Measurements from ENCODE around the gene TGFBR3.

Gene TGFBR3

GRCh38 chr1:91680556-91681155 is 205.3 kb downstream of the TGFBR3 start:
- no peak for TF ChIP-seq CTCF (IDR thresholded peaks at IDR 0.05; ENCODE audit: poor library complexity, severe bottlenecking)
- H3K9me3 ChIP-seq (ENCODE audit: severe bottlenecking): no peaks in the 10 kb centered on the region
- no peak for ATAC-seq (ENCODE audit: low read depth)
- no peaks in the 10 kb centered on the region for H3K36me3 ChIP-seq (ENCODE audit: low read depth)
- H3K27me3 ChIP-seq (ENCODE audit: insufficient read depth, poor library complexity, severe bottlenecking): no peaks in the 10 kb centered on the region
- H3K4me3 ChIP-seq (ENCODE audit: severe bottlenecking): no peak overlapping the region
- no peak for DNase-seq (ENCODE audit: low spot score)
- no peaks in the 10 kb centered on the region for H3K4me1 ChIP-seq (ENCODE audit: insufficient read depth, poor library complexity, severe bottlenecking)
- H3K27ac ChIP-seq (ENCODE audit: poor library complexity, severe bottlenecking): no peak overlapping the region

- TF ChIP-seq CTCF (IDR thresholded peaks at IDR 0.05; ENCODE audit: poor library complexity, severe bottlenecking): no peak
- no peak for DNase-seq (ENCODE audit: low spot score)
- no peak for ATAC-seq (ENCODE audit: low read depth)
- Histone ChIP-seq H3K4me1 (ENCODE audit: insufficient read depth, poor library complexity, severe bottlenecking) (no peaks in the 10 kb centered on the region), H3K4me3 (ENCODE audit: severe bottlenecking) (no peak overlapping the region), H3K9me3 (ENCODE audit: severe bottlenecking) (no peaks in the 10 kb centered on the region), H3K36me3 (ENCODE audit: low read depth) (no peaks in the 10 kb centered on the region), H3K27ac (ENCODE audit: poor library complexity, severe bottlenecking) (no peak overlapping the region), H3K27me3 (ENCODE audit: insufficient read depth, poor library complexity, severe bottlenecking) (no peaks in the 10 kb centered on the region)
Measured at GRCh38 chr1:91679446-91679845, 206.5 kb downstream of the TGFBR3 start.

- no peak for TF ChIP-seq CTCF (IDR thresholded peaks at IDR 0.05; ENCODE audit: poor library complexity, severe bottlenecking)
- H3K27me3 ChIP-seq (ENCODE audit: insufficient read depth, poor library complexity, severe bottlenecking): no peaks in the 10 kb centered on the region
- H3K4me1 ChIP-seq (ENCODE audit: insufficient read depth, poor library complexity, severe bottlenecking): no peaks in the 10 kb centered on the region
- no peak overlapping the region for H3K4me3 ChIP-seq (ENCODE audit: severe bottlenecking)
- no peaks in the 10 kb centered on the region for H3K36me3 ChIP-seq (ENCODE audit: low read depth)
- no peaks in the 10 kb centered on the region for H3K9me3 ChIP-seq (ENCODE audit: severe bottlenecking)
- no peak for DNase-seq (ENCODE audit: low spot score)
- H3K27ac ChIP-seq (ENCODE audit: poor library complexity, severe bottlenecking): no peak overlapping the region
- ATAC-seq (ENCODE audit: low read depth): no peak
Measured at GRCh38 chr1:91676030-91676429, 209.9 kb downstream of the TGFBR3 start.

- DNase-seq (ENCODE audit: low spot score) (no peak), ATAC-seq (ENCODE audit: low read depth) (no peak)
- no peaks in the 10 kb centered on the region for H3K9me3 ChIP-seq (ENCODE audit: severe bottlenecking)
- no peaks in the 10 kb centered on the region for H3K4me1 ChIP-seq (ENCODE audit: insufficient read depth, poor library complexity, severe bottlenecking)
- no peak overlapping the region for H3K4me3 ChIP-seq (ENCODE audit: severe bottlenecking)
- H3K36me3 ChIP-seq (ENCODE audit: low read depth): no peaks in the 10 kb centered on the region
- H3K27me3 ChIP-seq (ENCODE audit: insufficient read depth, poor library complexity, severe bottlenecking): no peaks in the 10 kb centered on the region
- no peak for TF ChIP-seq CTCF (IDR thresholded peaks at IDR 0.05; ENCODE audit: poor library complexity, severe bottlenecking)
- H3K27ac ChIP-seq (ENCODE audit: poor library complexity, severe bottlenecking): no peak overlapping the region
Measured at GRCh38 chr1:91674107-91674506, 211.8 kb downstream of the TGFBR3 start.

- Histone ChIP-seq H3K27ac (ENCODE audit: poor library complexity, severe bottlenecking) (no peak overlapping the region), H3K4me3 (ENCODE audit: severe bottlenecking) (no peak overlapping the region), H3K36me3 (ENCODE audit: low read depth) (no peaks in the 10 kb centered on the region), H3K27me3 (ENCODE audit: insufficient read depth, poor library complexity, severe bottlenecking) (no peaks in the 10 kb centered on the region), H3K4me1 (ENCODE audit: insufficient read depth, poor library complexity, severe bottlenecking) (no peaks in the 10 kb centered on the region), H3K9me3 (ENCODE audit: severe bottlenecking) (no peaks in the 10 kb centered on the region)
- ATAC-seq (ENCODE audit: low read depth) (no peak), DNase-seq (ENCODE audit: low spot score) (no peak)
- no peak for TF ChIP-seq CTCF (IDR thresholded peaks at IDR 0.05; ENCODE audit: poor library complexity, severe bottlenecking)
Measured at GRCh38 chr1:91673613-91674012, 212.3 kb downstream of the TGFBR3 start.
